ENCODE results near the gene CACNA1S.

CACNA1S gene

GRCh38 chr1:201095581-201095980, 16.6 kb downstream of the CACNA1S start:
- Histone ChIP-seq H3K36me3 (replicated peaks; ENCODE audit: insufficient read depth, low read length) (no peaks in the 10 kb centered on the region), H3K9me2 (replicated peaks; ENCODE audit: insufficient read depth, low read length) (no peaks in the 10 kb centered on the region), H3K4me1 (ENCODE audit: low read length) (no peaks in the 10 kb centered on the region), H3K27me3 (replicated peaks; ENCODE audit: insufficient read depth, low read length) (no peaks in the 10 kb centered on the region), H3K4me2 (ENCODE audit: low read depth, low read length) (no peak overlapping the region), H4K20me1 (ENCODE audit: insufficient read depth, low read length) (no peaks in the 10 kb centered on the region), H3K9ac (ENCODE audit: low read length) (no peak overlapping the region), H3K79me2 (ENCODE audit: low read length) (no peaks in the 10 kb centered on the region), H3K9me3 (replicated peaks; ENCODE audit: insufficient read depth, low read length) (no peaks in the 10 kb centered on the region), H3F3A (ENCODE audit: insufficient read depth, low read length) (no peaks in the 10 kb centered on the region), H2AFZ (ENCODE audit: low read length) (no peak overlapping the region), H3K4me3 (ENCODE audit: low read length) (no peak overlapping the region), H3K27ac (ENCODE audit: low read length) (no peak overlapping the region)
- TF ChIP-seq EZH2 (optimal IDR thresholded peaks at IDR 0.05; ENCODE audit: low read depth, low read length) (no peak), CTCF (IDR thresholded peaks at IDR 0.05; ENCODE audit: low read length) (no peak), EZH2phosphoT487 (IDR thresholded peaks at IDR 0.05; ENCODE audit: low read length) (no peak)
- DNase-seq, result no peak

GRCh38 chr1:201094832-201095231, 17.4 kb downstream of the CACNA1S start:
- no peak overlapping the region for H3K9ac ChIP-seq (ENCODE audit: low read length)
- no peaks in the 10 kb centered on the region for H3K9me2 ChIP-seq (replicated peaks; ENCODE audit: insufficient read depth, low read length)
- H3K4me2 ChIP-seq (ENCODE audit: low read depth, low read length), result no peak overlapping the region
- no peaks in the 10 kb centered on the region for H3K36me3 ChIP-seq (replicated peaks; ENCODE audit: insufficient read depth, low read length)
- H3K9me3 ChIP-seq (replicated peaks; ENCODE audit: insufficient read depth, low read length), result no peaks in the 10 kb centered on the region
- H3K27ac ChIP-seq (ENCODE audit: low read length), result no peak overlapping the region
- H3K4me3 ChIP-seq (ENCODE audit: low read length), result no peak overlapping the region
- no peak for TF ChIP-seq EZH2phosphoT487 (IDR thresholded peaks at IDR 0.05; ENCODE audit: low read length)
- no peak for TF ChIP-seq EZH2 (optimal IDR thresholded peaks at IDR 0.05; ENCODE audit: low read depth, low read length)
- TF ChIP-seq CTCF (IDR thresholded peaks at IDR 0.05; ENCODE audit: low read length), result no peak
- H3K4me1 ChIP-seq (ENCODE audit: low read length), result no peaks in the 10 kb centered on the region
- no peaks in the 10 kb centered on the region for H3K79me2 ChIP-seq (ENCODE audit: low read length)
- H3K27me3 ChIP-seq (replicated peaks; ENCODE audit: insufficient read depth, low read length), result no peaks in the 10 kb centered on the region
- H4K20me1 ChIP-seq (ENCODE audit: insufficient read depth, low read length), result no peaks in the 10 kb centered on the region
- H3F3A ChIP-seq (ENCODE audit: insufficient read depth, low read length), result no peaks in the 10 kb centered on the region
- no peak overlapping the region for H2AFZ ChIP-seq (ENCODE audit: low read length)
- no peak for DNase-seq

GRCh38 chr1:201093962-201094361, 18.3 kb downstream of the CACNA1S start:
- Histone ChIP-seq H4K20me1 (ENCODE audit: insufficient read depth, low read length) (no peaks in the 10 kb centered on the region), H2AFZ (ENCODE audit: low read length) (no peak overlapping the region), H3K9me3 (replicated peaks; ENCODE audit: insufficient read depth, low read length) (no peaks in the 10 kb centered on the region), H3K4me1 (ENCODE audit: low read length) (no peaks in the 10 kb centered on the region), H3K9ac (ENCODE audit: low read length) (no peak overlapping the region), H3F3A (ENCODE audit: insufficient read depth, low read length) (no peaks in the 10 kb centered on the region), H3K27me3 (replicated peaks; ENCODE audit: insufficient read depth, low read length) (no peaks in the 10 kb centered on the region), H3K79me2 (ENCODE audit: low read length) (no peaks in the 10 kb centered on the region), H3K36me3 (replicated peaks; ENCODE audit: insufficient read depth, low read length) (no peaks in the 10 kb centered on the region), H3K4me3 (ENCODE audit: low read length) (no peak overlapping the region), H3K4me2 (ENCODE audit: low read depth, low read length) (no peak overlapping the region), H3K27ac (ENCODE audit: low read length) (no peak overlapping the region), H3K9me2 (replicated peaks; ENCODE audit: insufficient read depth, low read length) (no peaks in the 10 kb centered on the region)
- TF ChIP-seq EZH2 (optimal IDR thresholded peaks at IDR 0.05; ENCODE audit: low read depth, low read length), result no peak
- no peak for TF ChIP-seq CTCF (IDR thresholded peaks at IDR 0.05; ENCODE audit: low read length)
- TF ChIP-seq EZH2phosphoT487 (IDR thresholded peaks at IDR 0.05; ENCODE audit: low read length), result no peak
- DNase-seq, result no peak

Measured in MM.1S (cell line).